WTC11 (cell line): ENCODE results near the gene B3GAT3. TPM values are rescaled to one million over a fixed set of nuclear protein-coding genes. Genes with fewer than 3 reads are reported as not detected.

ENCODE experiments used
- ATAC-seq: fragments of 200-7000 bp; cut with Tn5 transposase; 2 replicates; pipeline ENCODE4 v1.10.0; 2021; ENCODE audit warnings: mild to moderate bottlenecking, moderate library complexity
- CTCF ChIA-PET: fragments of 300-600 bp; sonication (Branson Sonifier 250); formaldehyde crosslinking; loops from one replicate; lab custom pipeline; 2021; ENCODE audit warnings: antibody characterized with exemption; lab: Charles Lee
- POLR2A ChIA-PET: fragments of 350-600 bp; sonication (Branson Sonifier 250); formaldehyde crosslinking; loops from one replicate; lab custom pipeline; 2021; ENCODE audit warnings: antibody characterized with exemption; lab: Charles Lee
- DNase-seq: peaks from one replicate; pipeline ENCODE4 v3.0.0; 2021; ENCODE audit warnings: low spot score
- H3K27ac Mint-ChIP-seq: 2 replicates; pipeline ENCODE4 v1.8.0; 2021; ENCODE audit warnings: mixed read lengths
- H3K27me3 Mint-ChIP-seq: 2 replicates; pipeline ENCODE4 v1.8.0; 2021; ENCODE audit warnings: low read depth, mild to moderate bottlenecking, moderate library complexity, mixed read lengths
- H3K36me3 Mint-ChIP-seq: 2 replicates; pipeline ENCODE4 v1.8.0; 2021; ENCODE audit warnings: mixed read lengths
- H3K4me1 Mint-ChIP-seq: 2 replicates; pipeline ENCODE4 v1.8.0; 2022; ENCODE audit warnings: mixed read lengths
- H3K4me3 Mint-ChIP-seq: 2 replicates; pipeline ENCODE4 v1.8.0; 2021; ENCODE audit warnings: mild to moderate bottlenecking, moderate library complexity, mixed read lengths
- H3K9me3 Mint-ChIP-seq: 2 replicates; pipeline ENCODE4 v1.8.0; 2021; ENCODE audit warnings: mixed read lengths
- AFF4 ChIP-seq: sonication (generic); formaldehyde crosslinking; IDR thresholded peaks from 2 replicates; pipeline ENCODE4 v1.8.1; 2023; ENCODE audit warnings: mild to moderate bottlenecking, missing genetic modification reagents, borderline replicate concordance
- AR ChIP-seq: fragments of 250-450 bp; sonication (Bioruptor Pico); IDR thresholded peaks from 2 replicates; pipeline ENCODE4 v1.9.0; 2021; ENCODE audit warnings: mild to moderate bottlenecking
- ATF3 ChIP-seq: sonication (generic); formaldehyde crosslinking; conservative IDR thresholded peaks from 2 replicates; pipeline ENCODE4 v1.8.1; 2022; ENCODE audit warnings: mild to moderate bottlenecking, missing genetic modification reagents
- CREB1 ChIP-seq: sonication (generic); formaldehyde crosslinking; IDR thresholded peaks from 2 replicates; pipeline ENCODE4 v1.8.0; 2023; ENCODE audit warnings: mild to moderate bottlenecking, missing genetic modification reagents
- CREM ChIP-seq: sonication (generic); formaldehyde crosslinking; IDR thresholded peaks from 2 replicates; pipeline ENCODE4 v1.8.1; 2022; ENCODE audit warnings: mild to moderate bottlenecking, missing genetic modification reagents, moderate library complexity
- CTCF ChIP-seq: fragments of 200-600 bp; IDR thresholded peaks from 2 replicates; pipeline ENCODE4 v1.8.0; 2022; ENCODE audit warnings: antibody characterized with exemption
- E2F1 ChIP-seq: sonication (generic); formaldehyde crosslinking; IDR thresholded peaks from 2 replicates; pipeline ENCODE4 v1.8.0; 2022; ENCODE audit warnings: mild to moderate bottlenecking, missing genetic modification reagents
- E2F4 ChIP-seq: sonication (generic); formaldehyde crosslinking; IDR thresholded peaks from 2 replicates; pipeline ENCODE4 v1.8.1; 2022; ENCODE audit warnings: low read depth, mild to moderate bottlenecking, moderate library complexity, missing genetic modification reagents, borderline replicate concordance
- ETV6 ChIP-seq: sonication (generic); formaldehyde crosslinking; IDR thresholded peaks from 2 replicates; pipeline ENCODE4 v1.8.1; 2022; ENCODE audit warnings: mild to moderate bottlenecking, missing genetic modification reagents
- FOXK1 ChIP-seq: sonication (generic); formaldehyde crosslinking; IDR thresholded peaks from 2 replicates; pipeline ENCODE4 v1.8.0; 2022; ENCODE audit warnings: mild to moderate bottlenecking, moderate library complexity, missing genetic modification reagents
- GABPB1 ChIP-seq: sonication (generic); formaldehyde crosslinking; IDR thresholded peaks from 2 replicates; pipeline ENCODE4 v1.8.1; 2023; ENCODE audit warnings: mild to moderate bottlenecking, missing genetic modification reagents
- GRHL2 ChIP-seq: fragments of 250-450 bp; sonication (Bioruptor Pico); IDR thresholded peaks from 2 replicates; pipeline ENCODE4 v1.8.0; 2022; ENCODE audit warnings: mild to moderate bottlenecking, moderate library complexity; ENCODE audit not compliant: insufficient replicate concordance, severe bottlenecking
- IRF2 ChIP-seq: sonication (generic); formaldehyde crosslinking; IDR thresholded peaks from 2 replicates; pipeline ENCODE4 v1.8.0; 2022; ENCODE audit warnings: low read depth, missing genetic modification reagents, borderline replicate concordance
- NR2C2 ChIP-seq: sonication (generic); formaldehyde crosslinking; IDR thresholded peaks from 2 replicates; pipeline ENCODE4 v1.8.0; 2022; ENCODE audit warnings: mild to moderate bottlenecking, missing genetic modification reagents
- NR3C1 ChIP-seq: sonication (generic); formaldehyde crosslinking; conservative IDR thresholded peaks from 2 replicates; pipeline ENCODE4 v1.8.1; 2023; ENCODE audit warnings: low read depth, mild to moderate bottlenecking, missing genetic modification reagents
- SMAD4 ChIP-seq: sonication (generic); formaldehyde crosslinking; IDR thresholded peaks from 2 replicates; pipeline ENCODE4 v1.8.0; 2022; ENCODE audit warnings: mild to moderate bottlenecking, missing genetic modification reagents
- TCF7 ChIP-seq: sonication (generic); formaldehyde crosslinking; IDR thresholded peaks from 2 replicates; pipeline ENCODE4 v1.8.0; 2022; ENCODE audit warnings: mild to moderate bottlenecking, low read depth, missing genetic modification reagents, moderate library complexity
- ZMAT4 ChIP-seq: fragments of 250-450 bp; sonication (Bioruptor Pico); IDR thresholded peaks from 2 replicates; pipeline ENCODE4 v1.9.0; 2021; ENCODE audit warnings: mild to moderate bottlenecking
- ZNF219 ChIP-seq: sonication (generic); formaldehyde crosslinking; IDR thresholded peaks from 2 replicates; pipeline ENCODE4 v1.8.0; 2023; ENCODE audit warnings: missing genetic modification reagents, mild to moderate bottlenecking, borderline replicate concordance
- ZSCAN18 ChIP-seq: fragments of 250-450 bp; sonication (Bioruptor Pico); IDR thresholded peaks from 2 replicates; pipeline ENCODE4 v2.1.2; 2022; ENCODE audit warnings: mild to moderate bottlenecking, moderate library complexity
- total RNA-seq: library from RNA; stranded (reverse); gene quantifications from 3 replicates; pipeline ENCODE4 v1.2.3, GENCODE V29; 2021

The B3GAT3 gene
- total RNA-seq, 1 experiment from 2014 or later, result 43.9 TPM

GRCh38 chr11:62605467-62605866 lies 16.3 kb downstream of the B3GAT3 start:
- Mint-ChIP-seq H3K4me1 (peaks cover 47% of the 10 kb centered on the region), H3K27ac (no peak overlapping the region), H3K36me3 (peaks cover 8% of the 10 kb centered on the region), H3K9me3 (no peaks in the 10 kb centered on the region), H3K27me3 (peaks cover 27% of the 10 kb centered on the region), H3K4me3 (no peak overlapping the region)
- no peak for TF ChIP-seq FOXK1 (CRISPR knock-in tag)
- no peak for TF ChIP-seq SMAD4 (CRISPR knock-in tag)
- no peak for TF ChIP-seq AR (CRISPR knock-in tag)
- TF ChIP-seq CREB1 (CRISPR knock-in tag), result no peak
- no peak for TF ChIP-seq TCF7 (CRISPR knock-in tag)
- TF ChIP-seq GABPB1, result no peak
- no peak for TF ChIP-seq IRF2 (CRISPR knock-in tag)
- TF ChIP-seq ZSCAN18 (CRISPR knock-in tag), result no peak
- no peak for TF ChIP-seq ZNF219 (CRISPR knock-in tag)
- ATAC-seq (no peak), DNase-seq (no peak)
- ChIA-PET POLR2A (interaction anchor here (0.7 to 2.2 kb wide), 3 partner anchors 14 to 156 kb away, joined by 3 to 9 read pairs (median 8); partner anchors contain the start of genes B3GAT3, POLR2G and TUT1), CTCF (interaction anchor here (1.4 to 8.9 kb wide), 3 partner anchors 13 to 211 kb away, joined by 3 to 74 read pairs (median 5); partner anchors contain the start of genes TMEM179B and TUT1)

- ChIA-PET CTCF (interaction anchor here (0.8 to 8.9 kb wide), 6 partner anchors 12 to 210 kb away, joined by 3 to 74 read pairs (median 3); partner anchors contain the start of genes TMEM179B, TUT1 and UQCC3), POLR2A (interaction anchor here (1.8 to 2.2 kb wide), 2 partner anchors 13 to 17 kb away, joined by 8 to 9 read pairs; partner anchors contain the start of genes B3GAT3 and TUT1)
- H3K36me3 Mint-ChIP-seq, result peaks cover 12% of the 10 kb centered on the region
- H3K4me1 Mint-ChIP-seq, result peaks cover 51% of the 10 kb centered on the region
- DNase-seq, result peak; percentile 30
- ATAC-seq, result no peak
- peak overlapping the region; percentile 12; the same call in 1 of the 2 replicates for H3K4me3 Mint-ChIP-seq
- H3K27me3 Mint-ChIP-seq, result peaks cover 26% of the 10 kb centered on the region
- H3K9me3 Mint-ChIP-seq, result no peaks in the 10 kb centered on the region
- no peak overlapping the region for H3K27ac Mint-ChIP-seq
- TF ChIP-seq CREM (CRISPR knock-in tag) (no peak), NR3C1 (CRISPR knock-in tag) (no peak), E2F1 (CRISPR knock-in tag) (no peak), GRHL2 (CRISPR knock-in tag) (no peak), ETV6 (CRISPR knock-in tag) (no peak), ZMAT4 (no peak), E2F4 (CRISPR knock-in tag) (no peak), ATF3 (CRISPR knock-in tag) (no peak), ZNF219 (CRISPR knock-in tag) (no peak), NR2C2 (CRISPR knock-in tag) (no peak), AFF4 (CRISPR knock-in tag) (no peak), CTCF (no peak; the same call in 1 of the 2 replicates)
These were observed 17.2 kb downstream of the B3GAT3 start for GRCh38 chr11:62604460-62605120.
